SK-N-SH (cell line): ENCODE results near the gene ZBTB26. TPM values are rescaled to one million over a fixed set of nuclear protein-coding genes. Genes with fewer than 3 reads are reported as not detected.

Experiments used
- CTCF ChIA-PET: fragments of 300-600, 350-600 bp; formaldehyde crosslinking; extraction: SDS; loops from one replicate; lab custom pipeline; 2021; lab: Yijun Ruan, JAX
- POLR2A ChIA-PET: fragments of 350-600 bp; sonication (Branson Sonifier 250); formaldehyde crosslinking; extraction: SDS; loops from one replicate; lab custom pipeline; 2020; ENCODE audit warnings: antibody characterized with exemption, inconsistent platforms; lab: Yijun Ruan, JAX
- DNase-seq: peaks from one replicate; pipeline ENCODE4 v3.0.0; 2012
- H2AFZ ChIP-seq: fragments of 200-600 bp; sonication (generic); 2 replicates; pipeline ENCODE4 v1.8.1; 2016; ENCODE audit warnings: antibody characterized with exemption, mild to moderate bottlenecking, low read depth
- H3F3A ChIP-seq: fragments of 200-600 bp; sonication (generic); replicated peaks from 2 replicates; pipeline ENCODE3; 2016; ENCODE audit warnings: antibody characterized with exemption, mild to moderate bottlenecking; ENCODE audit not compliant: insufficient read depth
- H3K27ac ChIP-seq, 2 experiments: fragments of 200-500 bp in 1 of 2; fragments of 200-600 bp in 1 of 2; sonication (Bioruptor generic) in 1 of 2; sonication (generic), shearing (Covaris generic) in 1 of 2; 2 replicates each; pipeline versions ENCODE4 v1.5.1 to v1.6.1; 2014 to 2016; ENCODE audit warnings: low read depth in 2 of 2, inconsistent platforms in 1 of 2, low read length in 1 of 2, mild to moderate bottlenecking in 1 of 2, mixed read lengths in 1 of 2
- H3K27me3 ChIP-seq: fragments of 200-600 bp; sonication (generic), shearing (Covaris generic); 2 replicates; pipeline ENCODE4 v1.6.1; 2016; ENCODE audit warnings: mixed run types; ENCODE audit not compliant: insufficient read depth
- H3K36me3 ChIP-seq, 2 experiments: fragments of 200-500 bp in 1 of 2; fragments of 200-600 bp in 1 of 2; sonication (Bioruptor generic) in 1 of 2; sonication (generic) in 1 of 2; replicated peaks in 1 of 2; 2 replicates each; pipeline versions ENCODE3 to v1.5.1; 2014 to 2016; ENCODE audit warnings: low read length in 1 of 2, mild to moderate bottlenecking in 1 of 2; ENCODE audit not compliant: insufficient read depth in 2 of 2, control insufficient read depth in 1 of 2
- H3K4me1 ChIP-seq, 2 experiments: fragments of 200-500 bp in 1 of 2; fragments of 200-600 bp in 1 of 2; sonication (Bioruptor generic) in 1 of 2; sonication (generic), shearing (Covaris generic) in 1 of 2; 2 replicates each; pipeline versions ENCODE4 v1.5.1 to v1.6.1; 2014 to 2016; ENCODE audit warnings: low read depth in 1 of 2, low read length in 1 of 2, mixed run types in 1 of 2; ENCODE audit not compliant: insufficient read depth in 2 of 2, control insufficient read depth in 1 of 2
- H3K4me2 ChIP-seq: fragments of 200-600 bp; sonication (generic), shearing (Covaris generic); 2 replicates; pipeline ENCODE4 v1.6.1; 2017; ENCODE audit warnings: mixed run types
- H3K4me3 ChIP-seq, 2 experiments: fragments of 200-500 bp in 1 of 2; fragments of 200-600 bp in 1 of 2; sonication (Bioruptor generic) in 1 of 2; sonication (generic), shearing (Covaris generic) in 1 of 2; 2 replicates each; pipeline versions ENCODE4 v1.5.1 to v1.8.1; 2014 to 2016; ENCODE audit warnings: low read depth in 2 of 2, inconsistent platforms in 1 of 2, low read length in 1 of 2, mild to moderate bottlenecking in 1 of 2, mixed read lengths in 1 of 2, moderate library complexity in 1 of 2
- H3K79me2 ChIP-seq: fragments of 200-600 bp; sonication (generic); 2 replicates; pipeline ENCODE4 v1.8.1; 2017; ENCODE audit warnings: mild to moderate bottlenecking; ENCODE audit not compliant: insufficient read depth
- H3K9ac ChIP-seq: fragments of 200-600 bp; sonication (generic); 2 replicates; pipeline ENCODE4 v1.6.1; 2017; ENCODE audit warnings: mixed run types
- H3K9me2 ChIP-seq: fragments of 200-600 bp; sonication (generic); 2 replicates; pipeline ENCODE4 v1.6.1; 2017; ENCODE audit warnings: mixed run types
- H3K9me3 ChIP-seq: fragments of 200-600 bp; sonication (generic); 2 replicates; pipeline ENCODE4 v1.6.1; 2017; ENCODE audit warnings: mixed run types, mild to moderate bottlenecking, moderate library complexity
- H4K20me1 ChIP-seq: fragments of 200-600 bp; sonication (generic); 2 replicates; pipeline ENCODE4 v1.6.1; 2017; ENCODE audit warnings: mild to moderate bottlenecking, mixed run types; ENCODE audit not compliant: insufficient read depth
- GATA2 ChIP-seq: sonication (generic); formaldehyde crosslinking; IDR thresholded peaks from 2 replicates; pipeline ENCODE4 v1.5.0; 2020; ENCODE audit warnings: mild to moderate bottlenecking, missing genetic modification reagents
- POLR2AphosphoS5 ChIP-seq: IDR thresholded peaks from 2 replicates; pipeline ENCODE4 v1.6.1; 2012; ENCODE audit warnings: low read depth, low read length
- RCOR1 ChIP-seq: fragments of 150-350 bp; IDR thresholded peaks from 2 replicates; pipeline ENCODE4 v1.6.1; 2017; ENCODE audit warnings: antibody characterized with exemption, low read length
- SIN3A ChIP-seq: IDR thresholded peaks from 2 replicates; pipeline ENCODE4 v1.6.1; 2012; ENCODE audit warnings: low read depth, mild to moderate bottlenecking, low read length, moderate library complexity, borderline replicate concordance
- SMC3 ChIP-seq: IDR thresholded peaks from 2 replicates; pipeline ENCODE4 v1.6.1; 2012; ENCODE audit warnings: low read depth, low read length, improper control_type of control experiment
- TAF1 ChIP-seq: IDR thresholded peaks from 2 replicates; pipeline ENCODE4 v1.6.1; 2012; ENCODE audit warnings: low read depth, mild to moderate bottlenecking, low read length, moderate library complexity, borderline replicate concordance
- TEAD4 ChIP-seq: IDR thresholded peaks from 2 replicates; pipeline ENCODE4 v1.4.0; 2012; ENCODE audit warnings: mild to moderate bottlenecking, borderline replicate concordance; ENCODE audit not compliant: insufficient read depth
- YY1 ChIP-seq: IDR thresholded peaks from 2 replicates; pipeline ENCODE4 v1.4.0; 2012; ENCODE audit warnings: low read depth, mild to moderate bottlenecking
- WGBS: methylation state at CpG from one replicate; pipeline ENCODE4 v1.1.6; 2017; ENCODE audit warnings: low lambda C conversion rate; 5-methylcytosine and 5-hydroxymethylcytosine counted together
- polyA plus RNA-seq, 3 experiments: library from polyadenylated mRNA; depleted of rRNA; stranded (reverse); fragments of >200 nt; gene quantifications; 2 replicates each; pipeline ENCODE4 v1.2.3, GENCODE V29; 2012
- TF ChIP-seq, protein P1 (sequence below): IDR thresholded peaks from 2 replicates; pipeline ENCODE4 v1.4.0; 2012; ENCODE audit warnings: low read depth
- TF ChIP-seq, protein P2 (sequence below): IDR thresholded peaks from 2 replicates; pipeline ENCODE4; 2012
- TF ChIP-seq, protein P3 (sequence below): fragments of 200-600 bp; sonication (generic); IDR thresholded peaks from 2 replicates; pipeline ENCODE4 v1.6.1; 2017; ENCODE audit warnings: antibody characterized with exemption, mild to moderate bottlenecking, moderate library complexity
- TF ChIP-seq, protein P4 (sequence below): IDR thresholded peaks from 2 replicates; pipeline ENCODE4 v1.6.1; 2012; ENCODE audit warnings: mild to moderate bottlenecking, low read depth, low read length, moderate library complexity

The ZBTB26 gene
- polyA plus RNA-seq, 1 of the 3 experiments (the other 2 are of a cell fraction) = 3.9 TPM

GRCh38 chr9:122940454-122940748 is 9.1 kb upstream of the ZBTB26 start:
- Histone ChIP-seq H3K79me2 (peaks cover 69% of the 10 kb centered on the region), H3K27ac (peak overlapping the region; percentile 31 to 64; a peak in 3 of 4 replicates)

DNA sequence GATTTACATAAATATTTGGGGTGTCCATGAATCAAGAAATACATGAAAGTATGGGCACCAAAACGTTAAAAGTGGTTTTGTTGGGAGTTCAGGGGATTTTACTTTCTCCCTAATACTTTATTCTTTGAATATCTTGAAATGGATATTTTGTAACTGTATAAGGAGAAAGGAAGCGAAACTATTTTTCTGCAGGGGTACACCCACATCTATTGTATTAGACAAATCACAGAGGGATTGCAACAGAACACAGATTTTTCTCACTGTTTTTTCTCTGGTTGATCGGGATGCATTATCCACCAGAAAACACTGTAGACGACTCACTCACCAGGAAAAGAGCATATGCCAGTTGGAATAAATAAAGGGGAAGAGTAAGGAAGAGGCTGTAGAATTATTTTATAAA is 8.3 kb upstream of the ZBTB26 start:
- ChIA-PET CTCF (no interaction called here), POLR2A (no interaction called here)
- H3F3A ChIP-seq = peaks cover 12% of the 10 kb centered on the region
- WGBS = 88% methylated on average over 4 of the region's 4 CpGs
- H3K4me1 ChIP-seq = no peaks in the 10 kb centered on the region; a peak in 1 of 4 replicates
- H3K27ac ChIP-seq = no peak overlapping the region
- H4K20me1 ChIP-seq = peaks cover 30% of the 10 kb centered on the region
- H2AFZ ChIP-seq = no peak overlapping the region; the same call in 1 of the 2 replicates
- TF ChIP-seq SMC3 (no peak), POLR2AphosphoS5 (no peak)
- TF ChIP-seq, protein P1, sequence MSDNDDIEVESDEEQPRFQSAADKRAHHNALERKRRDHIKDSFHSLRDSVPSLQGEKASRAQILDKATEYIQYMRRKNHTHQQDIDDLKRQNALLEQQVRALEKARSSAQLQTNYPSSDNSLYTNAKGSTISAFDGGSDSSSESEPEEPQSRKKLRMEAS = no peak
- TF ChIP-seq, protein P2, sequence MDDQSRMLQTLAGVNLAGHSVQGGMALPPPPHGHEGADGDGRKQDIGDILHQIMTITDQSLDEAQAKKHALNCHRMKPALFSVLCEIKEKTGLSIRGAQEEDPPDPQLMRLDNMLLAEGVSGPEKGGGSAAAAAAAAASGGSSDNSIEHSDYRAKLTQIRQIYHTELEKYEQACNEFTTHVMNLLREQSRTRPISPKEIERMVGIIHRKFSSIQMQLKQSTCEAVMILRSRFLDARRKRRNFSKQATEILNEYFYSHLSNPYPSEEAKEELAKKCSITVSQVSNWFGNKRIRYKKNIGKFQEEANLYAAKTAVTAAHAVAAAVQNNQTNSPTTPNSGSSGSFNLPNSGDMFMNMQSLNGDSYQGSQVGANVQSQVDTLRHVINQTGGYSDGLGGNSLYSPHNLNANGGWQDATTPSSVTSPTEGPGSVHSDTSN = no peak
- TF ChIP-seq, protein P3, sequence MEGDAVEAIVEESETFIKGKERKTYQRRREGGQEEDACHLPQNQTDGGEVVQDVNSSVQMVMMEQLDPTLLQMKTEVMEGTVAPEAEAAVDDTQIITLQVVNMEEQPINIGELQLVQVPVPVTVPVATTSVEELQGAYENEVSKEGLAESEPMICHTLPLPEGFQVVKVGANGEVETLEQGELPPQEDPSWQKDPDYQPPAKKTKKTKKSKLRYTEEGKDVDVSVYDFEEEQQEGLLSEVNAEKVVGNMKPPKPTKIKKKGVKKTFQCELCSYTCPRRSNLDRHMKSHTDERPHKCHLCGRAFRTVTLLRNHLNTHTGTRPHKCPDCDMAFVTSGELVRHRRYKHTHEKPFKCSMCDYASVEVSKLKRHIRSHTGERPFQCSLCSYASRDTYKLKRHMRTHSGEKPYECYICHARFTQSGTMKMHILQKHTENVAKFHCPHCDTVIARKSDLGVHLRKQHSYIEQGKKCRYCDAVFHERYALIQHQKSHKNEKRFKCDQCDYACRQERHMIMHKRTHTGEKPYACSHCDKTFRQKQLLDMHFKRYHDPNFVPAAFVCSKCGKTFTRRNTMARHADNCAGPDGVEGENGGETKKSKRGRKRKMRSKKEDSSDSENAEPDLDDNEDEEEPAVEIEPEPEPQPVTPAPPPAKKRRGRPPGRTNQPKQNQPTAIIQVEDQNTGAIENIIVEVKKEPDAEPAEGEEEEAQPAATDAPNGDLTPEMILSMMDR = no peak
- no peaks in the 10 kb centered on the region for H3K27me3 ChIP-seq
- no peak for DNase-seq
- H3K9me3 ChIP-seq = no peaks in the 10 kb centered on the region
- no peaks in the 10 kb centered on the region for H3K9me2 ChIP-seq
- H3K36me3 ChIP-seq = peaks cover 15 to 35% of the 10 kb centered on the region in 2 experiments
- H3K79me2 ChIP-seq = peaks cover 69% of the 10 kb centered on the region
- no peak overlapping the region for H3K4me3 ChIP-seq
- no peak overlapping the region for H3K4me2 ChIP-seq
- H3K9ac ChIP-seq = no peak overlapping the region

More at GRCh38 chr9:122940454-122940748, 9.1 kb upstream of the ZBTB26 start:
- peaks cover 17% of the 10 kb centered on the region for H3F3A ChIP-seq
- H3K9ac ChIP-seq = no peak overlapping the region
- H3K4me3 ChIP-seq = peak overlapping the region; percentile 25 to 40; a peak in 3 of 4 replicates
- H3K4me1 ChIP-seq = peaks cover 0 to 6% of the 10 kb centered on the region in 2 experiments; a peak in 2 of 4 replicates
- H3K36me3 ChIP-seq = peaks cover 15 to 41% of the 10 kb centered on the region in 2 experiments
- DNase-seq = no peak
- H3K9me3 ChIP-seq = no peaks in the 10 kb centered on the region
- peak overlapping the region; percentile 71 for H3K4me2 ChIP-seq
- no peak for TF ChIP-seq RCOR1
- TF ChIP-seq TAF1 = 0 out of 2 replicates have a peak, but pooled peaks have one; percentile 14
- ChIA-PET POLR2A (interaction anchor here (0.9 to 1.7 kb wide), 3 partner anchors 9 to 35 kb away, joined by 3 to 30 read pairs (median 14); partner anchors contain the start of genes RC3H2, ZBTB26 and ZBTB6), CTCF (interaction anchor here (1.0 kb wide), 1 partner anchor 10 kb away, joined by 3 read pairs; no protein-coding TSS in a partner anchor)
- peaks cover 35% of the 10 kb centered on the region for H4K20me1 ChIP-seq
- 51% methylated on average over 3 of the region's 6 CpGs for WGBS
- no peaks in the 10 kb centered on the region for H3K27me3 ChIP-seq
- peak overlapping the region; percentile 83 for H2AFZ ChIP-seq
- H3K9me2 ChIP-seq = no peaks in the 10 kb centered on the region

- Histone ChIP-seq H3K27ac (no peak overlapping the region), H3K9me3 (no peaks in the 10 kb centered on the region), H3K4me2 (no peak overlapping the region), H2AFZ (no peak overlapping the region), H3K36me3 (peaks cover 15 to 32% of the 10 kb centered on the region in 2 experiments), H3K4me1 (no peaks in the 10 kb centered on the region; a peak in 2 of 4 replicates), H3K79me2 (peaks cover 69% of the 10 kb centered on the region), H3K9ac (no peak overlapping the region), H4K20me1 (peaks cover 5% of the 10 kb centered on the region), H3K4me3 (no peak overlapping the region), H3F3A (peaks cover 18% of the 10 kb centered on the region), H3K27me3 (no peaks in the 10 kb centered on the region), H3K9me2 (no peaks in the 10 kb centered on the region)
- POLR2A ChIA-PET = no interaction called here
- DNase-seq = no peak
- TF ChIP-seq TEAD4 = no peak
- TF ChIP-seq, protein P2 = no peak
- TF ChIP-seq YY1 = no peak
- TF ChIP-seq, protein P4, sequence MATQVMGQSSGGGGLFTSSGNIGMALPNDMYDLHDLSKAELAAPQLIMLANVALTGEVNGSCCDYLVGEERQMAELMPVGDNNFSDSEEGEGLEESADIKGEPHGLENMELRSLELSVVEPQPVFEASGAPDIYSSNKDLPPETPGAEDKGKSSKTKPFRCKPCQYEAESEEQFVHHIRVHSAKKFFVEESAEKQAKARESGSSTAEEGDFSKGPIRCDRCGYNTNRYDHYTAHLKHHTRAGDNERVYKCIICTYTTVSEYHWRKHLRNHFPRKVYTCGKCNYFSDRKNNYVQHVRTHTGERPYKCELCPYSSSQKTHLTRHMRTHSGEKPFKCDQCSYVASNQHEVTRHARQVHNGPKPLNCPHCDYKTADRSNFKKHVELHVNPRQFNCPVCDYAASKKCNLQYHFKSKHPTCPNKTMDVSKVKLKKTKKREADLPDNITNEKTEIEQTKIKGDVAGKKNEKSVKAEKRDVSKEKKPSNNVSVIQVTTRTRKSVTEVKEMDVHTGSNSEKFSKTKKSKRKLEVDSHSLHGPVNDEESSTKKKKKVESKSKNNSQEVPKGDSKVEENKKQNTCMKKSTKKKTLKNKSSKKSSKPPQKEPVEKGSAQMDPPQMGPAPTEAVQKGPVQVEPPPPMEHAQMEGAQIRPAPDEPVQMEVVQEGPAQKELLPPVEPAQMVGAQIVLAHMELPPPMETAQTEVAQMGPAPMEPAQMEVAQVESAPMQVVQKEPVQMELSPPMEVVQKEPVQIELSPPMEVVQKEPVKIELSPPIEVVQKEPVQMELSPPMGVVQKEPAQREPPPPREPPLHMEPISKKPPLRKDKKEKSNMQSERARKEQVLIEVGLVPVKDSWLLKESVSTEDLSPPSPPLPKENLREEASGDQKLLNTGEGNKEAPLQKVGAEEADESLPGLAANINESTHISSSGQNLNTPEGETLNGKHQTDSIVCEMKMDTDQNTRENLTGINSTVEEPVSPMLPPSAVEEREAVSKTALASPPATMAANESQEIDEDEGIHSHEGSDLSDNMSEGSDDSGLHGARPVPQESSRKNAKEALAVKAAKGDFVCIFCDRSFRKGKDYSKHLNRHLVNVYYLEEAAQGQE = no peak
- no peak for TF ChIP-seq SIN3A
- TF ChIP-seq GATA2 (CRISPR knock-in tag) = no peak
- CTCF ChIA-PET = no interaction called here
- WGBS = 26% methylated on average over 1 of the region's 1 CpG
These were observed 5.6 kb upstream of the ZBTB26 start for GRCh38 chr9:122936883-122937282.
